ENCODE results near the gene GRM7. TPM values are rescaled to one million over a fixed set of nuclear protein-coding genes. Genes with fewer than 3 reads are reported as not detected.

The GRM7 gene
- total and polyA plus RNA-seq, 2 of the 4 experiments (the other 2 are of a cell fraction), result not detected

GRCh38 chr3:7000501-7000900, 139.6 kb downstream of the GRM7 start:
- H3K56ac ChIP-seq (ENCODE audit: extremely low read depth, insufficient read depth, low read length), result no peak overlapping the region
- intact Hi-C loops (cut with micrococcal nuclease), result no loop called here
- H2AK9ac ChIP-seq (replicated peaks; ENCODE audit: low read depth, low read length, poor library complexity), result no peak overlapping the region
- no peak overlapping the region for H2BK5ac ChIP-seq (ENCODE audit: low read depth, low read length, poor library complexity, severe bottlenecking)
- no peak overlapping the region for H2AFZ ChIP-seq (replicated peaks; ENCODE audit: low read length, poor library complexity)
- no peak overlapping the region for H2BK15ac ChIP-seq (ENCODE audit: low read depth, low read length)
- no peak overlapping the region for H3K14ac ChIP-seq (replicated peaks; ENCODE audit: low read depth, low read length)
- dilution Hi-C loops (cut with HindIII; ENCODE audit: low sequenced_read_pairs, unreplicated experiment), result no loop called here
- no CpG with 5 or more reads among the region's 1 CpG for WGBS, 2 experiments (ENCODE audit: extremely low coverage in 2 of 2, insufficient read length in 1 of 2)
- H3K27ac ChIP-seq (ENCODE audit: insufficient read depth, low read length), result no peak overlapping the region
- H3K36me3 ChIP-seq (ENCODE audit: control insufficient read depth, insufficient read depth, low read length), result no peaks in the 10 kb centered on the region
- H3K4me3 ChIP-seq (ENCODE audit: insufficient read depth, low read depth, low read length), result no peak overlapping the region
- ChIA-PET CTCF (no interaction called here), POLR2A (ENCODE audit: unreplicated experiment) (no interaction called here)
- no peaks in the 10 kb centered on the region for H3K27me3 ChIP-seq (ENCODE audit: control insufficient read depth, insufficient read depth, low read length)
- no TSS peak for BruUV-seq (replicated peaks)
- no peak for ATAC-seq (ENCODE audit: low read depth)
- no peak overlapping the region for H4K5ac ChIP-seq (ENCODE audit: low read depth, low read length)
- no peaks in the 10 kb centered on the region for H4K20me1 ChIP-seq (ENCODE audit: insufficient read depth, low read length)
- no peaks in the 10 kb centered on the region for H3K79me1 ChIP-seq (ENCODE audit: low read depth in 1 of 2, low read length in 2 of 2)
- H2BK20ac ChIP-seq (ENCODE audit: low read depth, low read length), result no peak overlapping the region
- H3K4me1 ChIP-seq (ENCODE audit: control insufficient read depth, insufficient read depth, low read length), result no peaks in the 10 kb centered on the region
- H3K4ac ChIP-seq (ENCODE audit: low read depth, low read length), result no peak overlapping the region
- no peak overlapping the region for H3K23ac ChIP-seq (ENCODE audit: low read depth, low read length)
- no peak overlapping the region for H4K91ac ChIP-seq (ENCODE audit: insufficient read depth, low read depth, low read length)
- peaks cover 13% of the 10 kb centered on the region for H3K9me3 ChIP-seq (ENCODE audit: control insufficient read depth, insufficient read depth, low read length)
- H4K8ac ChIP-seq (ENCODE audit: low read depth in 2 of 2, low read length in 2 of 2), result no peak overlapping the region
- no peak overlapping the region for H2BK120ac ChIP-seq (ENCODE audit: low read depth, low read length)
- in situ Hi-C loops (cut with MboI; ENCODE audit: low sequenced_read_pairs), result no loop called here
- no peak overlapping the region for H3K18ac ChIP-seq (ENCODE audit: low read depth, low read length)
- H2AK5ac ChIP-seq (ENCODE audit: low read depth, low read length), result no peak overlapping the region
- DNase-seq, result no peak
- no peak overlapping the region for H3K9ac ChIP-seq (ENCODE audit: low read depth, low read length)
- H3K4me2 ChIP-seq (ENCODE audit: low read depth, low read length), result no peak overlapping the region
- no peaks in the 10 kb centered on the region for H3K9me1 ChIP-seq (ENCODE audit: insufficient read depth, low read length)
- TF ChIP-seq, protein P1, sequence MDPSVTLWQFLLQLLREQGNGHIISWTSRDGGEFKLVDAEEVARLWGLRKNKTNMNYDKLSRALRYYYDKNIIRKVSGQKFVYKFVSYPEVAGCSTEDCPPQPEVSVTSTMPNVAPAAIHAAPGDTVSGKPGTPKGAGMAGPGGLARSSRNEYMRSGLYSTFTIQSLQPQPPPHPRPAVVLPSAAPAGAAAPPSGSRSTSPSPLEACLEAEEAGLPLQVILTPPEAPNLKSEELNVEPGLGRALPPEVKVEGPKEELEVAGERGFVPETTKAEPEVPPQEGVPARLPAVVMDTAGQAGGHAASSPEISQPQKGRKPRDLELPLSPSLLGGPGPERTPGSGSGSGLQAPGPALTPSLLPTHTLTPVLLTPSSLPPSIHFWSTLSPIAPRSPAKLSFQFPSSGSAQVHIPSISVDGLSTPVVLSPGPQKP (IDR thresholded peaks at IDR 0.05; ENCODE audit: borderline replicate concordance, low read depth, low read length), result no peak
- TF ChIP-seq RFX5 (IDR thresholded peaks at IDR 0.05; ENCODE audit: low read depth, low read length) (no peak), CHD1 (IDR thresholded peaks at IDR 0.05; ENCODE audit: low read depth, low read length) (no peak), RAD21 (IDR thresholded peaks at IDR 0.05; ENCODE audit: low read length) (no peak), POLR2A (IDR thresholded peaks at IDR 0.05; ENCODE audit: low read depth, low read length) (no peak), FOS (IDR thresholded peaks at IDR 0.05; ENCODE audit: low read depth, low read length) (no peak), CEBPB (IDR thresholded peaks at IDR 0.05; ENCODE audit: low read depth, low read length) (no peak), NFE2L2 (IDR thresholded peaks at IDR 0.05; ENCODE audit: low read depth, low read length) (no peak), USF2 (IDR thresholded peaks at IDR 0.05; ENCODE audit: low read depth, low read length) (no peak), MXI1 (IDR thresholded peaks at IDR 0.05; ENCODE audit: borderline replicate concordance, low read depth, low read length) (no peak), BHLHE40 (IDR thresholded peaks at IDR 0.05; ENCODE audit: low read depth, low read length) (no peak), MAZ (IDR thresholded peaks at IDR 0.05; ENCODE audit: borderline replicate concordance, low read depth, low read length) (no peak), SMC3 (IDR thresholded peaks at IDR 0.05; ENCODE audit: low read depth, low read length) (no peak), RCOR1 (IDR thresholded peaks at IDR 0.05; ENCODE audit: insufficient replicate concordance, low read length) (no peak), MAFK (IDR thresholded peaks at IDR 0.05; ENCODE audit: low read depth, low read length) (no peak)
- TF ChIP-seq, protein P2, sequence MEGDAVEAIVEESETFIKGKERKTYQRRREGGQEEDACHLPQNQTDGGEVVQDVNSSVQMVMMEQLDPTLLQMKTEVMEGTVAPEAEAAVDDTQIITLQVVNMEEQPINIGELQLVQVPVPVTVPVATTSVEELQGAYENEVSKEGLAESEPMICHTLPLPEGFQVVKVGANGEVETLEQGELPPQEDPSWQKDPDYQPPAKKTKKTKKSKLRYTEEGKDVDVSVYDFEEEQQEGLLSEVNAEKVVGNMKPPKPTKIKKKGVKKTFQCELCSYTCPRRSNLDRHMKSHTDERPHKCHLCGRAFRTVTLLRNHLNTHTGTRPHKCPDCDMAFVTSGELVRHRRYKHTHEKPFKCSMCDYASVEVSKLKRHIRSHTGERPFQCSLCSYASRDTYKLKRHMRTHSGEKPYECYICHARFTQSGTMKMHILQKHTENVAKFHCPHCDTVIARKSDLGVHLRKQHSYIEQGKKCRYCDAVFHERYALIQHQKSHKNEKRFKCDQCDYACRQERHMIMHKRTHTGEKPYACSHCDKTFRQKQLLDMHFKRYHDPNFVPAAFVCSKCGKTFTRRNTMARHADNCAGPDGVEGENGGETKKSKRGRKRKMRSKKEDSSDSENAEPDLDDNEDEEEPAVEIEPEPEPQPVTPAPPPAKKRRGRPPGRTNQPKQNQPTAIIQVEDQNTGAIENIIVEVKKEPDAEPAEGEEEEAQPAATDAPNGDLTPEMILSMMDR (conservative IDR thresholded peaks at IDR 0.05; ENCODE audit: low read depth, low read length), result no peak

All from IMR-90 (cell line).